NCI-H2081 treated with DMSO at 0.1 percent for 48 hours (cell line): ENCODE data around the gene ITGBL1.

Experiments
- DNase-seq: peaks from one replicate; lab custom pipeline; 2025; lab: John Stamatoyannopoulos, UW

ITGBL1 gene

GRCh38 chr13:101627556-101627943 lies 175.1 kb downstream of the ITGBL1 start:
- no peak for DNase-seq

- no peak for DNase-seq
Observed at GRCh38 chr13:101628900-101629299, 176.4 kb downstream of the ITGBL1 start.

- DNase-seq: no peak
Observed at GRCh38 chr13:101631395-101631794, 178.9 kb downstream of the ITGBL1 start.

DNA sequence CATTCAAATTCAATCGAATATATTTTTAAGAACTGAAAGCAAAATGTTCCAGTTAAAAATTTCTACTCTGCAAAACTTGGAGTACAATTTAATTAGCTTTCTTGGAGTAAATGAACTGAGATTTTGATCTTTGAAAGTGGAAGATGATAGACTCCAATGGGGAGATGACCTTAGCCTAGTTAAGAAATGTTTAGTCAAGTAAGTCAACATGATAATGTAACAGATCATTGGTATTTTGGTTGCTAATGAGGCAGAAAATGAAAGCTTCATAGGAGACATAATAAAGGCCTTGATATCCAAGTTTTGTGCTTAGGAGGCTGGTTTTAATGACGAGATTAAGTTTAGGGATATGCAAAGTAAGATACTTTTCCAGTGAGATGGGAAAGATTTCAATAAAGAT lies 181.7 kb downstream of the ITGBL1 start:
- no peak for DNase-seq

DNA sequence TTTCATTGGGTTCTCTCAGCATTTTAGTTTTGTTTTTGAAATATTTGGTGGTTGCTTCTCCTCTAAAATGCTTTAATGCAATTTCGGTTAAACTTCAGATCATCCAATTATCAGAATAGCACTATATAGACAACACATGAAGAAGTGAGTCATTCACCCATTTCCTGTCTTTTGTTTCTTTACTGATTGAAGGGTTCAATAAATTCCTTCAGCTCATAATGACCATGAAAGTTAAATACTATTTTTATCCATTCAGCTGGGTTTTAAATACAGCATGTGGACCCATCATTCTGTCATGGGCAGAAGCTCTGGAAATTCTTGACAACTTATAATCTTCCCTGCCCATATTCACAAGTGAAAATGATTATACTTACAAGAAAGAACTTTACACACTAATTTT lies 187.2 kb downstream of the ITGBL1 start:
- no peak for DNase-seq

- DNase-seq: no peak
Observed at GRCh38 chr13:101640788-101641400, 188.4 kb downstream of the ITGBL1 start.

DNA sequence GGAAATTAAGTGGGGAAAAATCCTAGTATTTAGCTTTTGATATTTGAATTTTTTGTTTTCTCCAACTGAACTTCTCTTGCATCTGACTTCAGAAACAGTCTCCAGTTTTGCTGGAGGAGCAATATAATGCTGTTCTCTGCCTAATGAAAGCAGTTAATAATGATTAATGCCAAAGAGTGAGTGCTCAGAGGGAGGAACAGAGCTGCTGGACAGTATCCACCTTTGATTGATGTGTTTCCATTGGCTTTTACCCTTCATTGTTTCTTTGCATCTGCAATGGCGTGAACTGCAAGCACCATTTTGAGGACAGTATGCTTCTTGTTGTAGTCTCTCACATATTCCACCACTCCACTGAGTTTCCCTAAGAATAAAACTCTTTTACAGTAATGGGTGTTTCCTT lies 193.4 kb downstream of the ITGBL1 start:
- no peak for DNase-seq

DNA sequence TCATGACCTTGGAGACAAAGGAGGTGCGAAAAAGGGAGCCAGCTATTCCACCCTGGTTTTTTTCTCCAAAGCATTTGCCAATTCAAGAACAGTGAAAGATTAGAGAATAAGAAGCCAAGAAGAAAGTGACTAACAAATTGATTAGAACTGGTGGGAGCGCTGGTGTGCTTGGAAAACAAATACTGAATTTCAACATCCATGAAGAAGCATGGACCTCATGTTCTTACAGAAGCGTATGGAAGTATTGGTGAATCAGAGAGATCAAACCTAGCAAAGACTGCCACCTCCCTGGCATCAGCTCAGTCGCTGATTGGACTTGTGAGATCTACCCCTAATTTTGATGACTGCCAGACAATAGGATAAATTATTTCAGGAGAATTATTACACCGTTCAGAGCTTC lies 195.3 kb downstream of the ITGBL1 start:
- DNase-seq: no peak

DNA sequence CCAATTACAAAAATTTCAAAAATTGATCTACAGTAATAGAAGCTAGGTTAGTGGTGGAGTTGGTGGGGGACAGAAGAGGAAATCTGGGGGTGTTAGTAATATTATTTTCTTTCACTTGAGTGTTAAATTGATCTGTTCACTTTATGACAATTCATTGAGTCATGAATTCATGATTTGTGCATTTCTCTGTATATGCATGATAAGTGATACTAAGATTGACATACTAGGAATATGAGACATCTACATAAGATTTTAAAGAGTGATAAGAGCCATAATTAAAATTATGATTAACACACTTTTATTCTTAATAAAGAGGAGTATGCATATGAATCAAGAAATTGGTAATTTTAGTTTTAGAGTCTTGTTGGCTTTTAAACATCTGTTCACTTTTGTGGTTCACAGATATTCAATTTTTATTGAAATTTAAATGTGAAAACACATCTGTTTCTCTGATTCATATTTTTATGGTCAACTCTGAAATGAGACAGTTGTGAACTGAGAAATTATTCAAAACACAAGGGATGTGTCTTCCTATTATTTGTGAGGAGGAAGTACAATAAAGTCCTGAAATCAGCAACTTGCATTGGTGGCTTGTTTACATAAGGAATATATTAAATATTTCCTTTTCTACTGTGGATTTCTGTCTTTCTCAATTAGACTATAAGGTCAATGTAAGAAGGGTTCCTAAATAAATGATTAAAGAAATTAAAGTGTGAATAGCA lies 196.5 kb downstream of the ITGBL1 start:
- DNase-seq: no peak

- no peak for DNase-seq
Observed at GRCh38 chr13:101649488-101650126, 197.1 kb downstream of the ITGBL1 start.

GRCh38 chr13:101654883-101655282 lies 202.4 kb downstream of the ITGBL1 start:
- no peak for DNase-seq

GRCh38 chr13:101655435-101655834 lies 203.0 kb downstream of the ITGBL1 start:
- no peak for DNase-seq

DNA sequence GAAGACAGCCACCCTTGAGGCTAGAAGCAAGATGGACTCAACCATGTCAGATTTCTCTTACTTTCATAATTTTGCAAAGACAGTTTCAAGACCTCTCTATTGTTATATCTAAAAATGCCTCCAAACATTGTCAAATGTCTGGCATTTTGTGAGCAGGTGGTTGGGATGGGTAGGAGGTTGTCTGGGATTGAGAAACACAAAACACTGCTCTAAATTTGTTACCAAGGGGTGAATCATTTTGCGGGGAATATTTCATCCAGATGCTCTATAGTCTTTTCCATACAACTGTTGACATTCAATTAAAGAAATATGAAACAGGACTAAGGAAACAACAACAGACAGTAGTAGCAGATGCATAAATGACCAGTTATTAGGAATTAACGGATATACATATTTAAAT lies 208.2 kb downstream of the ITGBL1 start:
- no peak for DNase-seq

GRCh38 chr13:101661839-101662238 lies 209.4 kb downstream of the ITGBL1 start:
- no peak for DNase-seq

GRCh38 chr13:101673360-101674105 lies 221.1 kb downstream of the ITGBL1 start:
- no peak for DNase-seq

DNA sequence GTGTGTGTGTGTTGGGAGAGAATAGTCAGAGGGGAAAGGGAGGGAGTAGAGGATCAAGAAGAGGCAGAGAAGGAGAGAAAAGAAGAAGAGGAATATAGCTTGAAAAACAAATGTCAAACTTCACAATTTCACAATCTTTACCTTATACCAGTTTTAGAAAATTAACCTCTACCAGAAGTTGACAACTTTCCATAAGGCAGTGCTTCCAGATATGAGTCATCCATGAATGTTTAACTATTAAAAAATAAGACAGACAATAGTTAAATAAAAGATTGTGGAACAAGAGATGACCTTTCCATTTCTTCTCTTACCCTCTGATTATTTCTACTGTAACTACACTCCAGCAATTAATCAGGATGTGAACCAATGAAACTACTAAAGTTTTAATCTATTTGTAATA lies 229.4 kb downstream of the ITGBL1 start:
- DNase-seq: no peak

DNA sequence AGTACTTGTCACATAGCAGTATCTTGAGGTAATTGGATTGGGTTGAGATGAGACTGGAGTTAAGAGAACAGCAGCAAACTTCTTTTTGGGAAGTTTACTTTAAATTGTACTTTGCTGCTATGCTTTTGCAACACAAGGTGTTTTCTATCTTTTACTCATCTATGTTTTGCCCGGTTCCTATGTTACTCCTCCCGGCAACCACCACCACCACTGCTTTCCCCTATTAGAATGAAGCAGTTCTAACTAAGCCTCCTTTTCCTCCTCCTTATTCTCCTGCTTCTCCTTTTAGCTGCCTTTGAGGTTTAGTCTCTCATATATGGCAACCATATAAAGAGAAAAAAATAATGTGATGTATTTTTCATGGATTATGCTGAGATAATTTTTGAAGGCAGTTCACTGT lies 233.5 kb downstream of the ITGBL1 start:
- DNase-seq: no peak

- DNase-seq: peak; percentile 29
Observed at GRCh38 chr13:101690871-101691270, 238.4 kb downstream of the ITGBL1 start.

GRCh38 chr13:101691341-101691860 lies 238.9 kb downstream of the ITGBL1 start:
- no peak for DNase-seq

GRCh38 chr13:101695870-101696516 lies 243.5 kb downstream of the ITGBL1 start:
- no peak for DNase-seq

DNA sequence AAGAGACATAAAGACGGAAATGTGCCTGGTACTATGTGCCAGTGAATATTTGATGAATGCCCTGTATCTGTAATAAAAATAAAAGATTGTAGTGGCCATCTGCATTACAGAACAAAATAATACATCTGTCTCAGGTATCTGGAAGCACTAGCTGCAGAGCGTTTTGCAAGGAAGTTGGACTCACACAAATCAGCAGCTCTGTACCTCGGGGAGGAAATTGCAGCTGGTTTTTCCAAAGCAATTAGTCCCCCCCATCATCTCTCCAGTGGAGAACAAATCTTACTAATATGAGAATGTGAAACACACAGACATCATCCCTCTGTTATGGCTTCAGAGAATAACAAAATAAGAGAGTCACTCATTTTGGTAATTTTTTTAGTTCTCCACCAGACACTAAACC lies 245.3 kb downstream of the ITGBL1 start:
- no peak for DNase-seq

DNA sequence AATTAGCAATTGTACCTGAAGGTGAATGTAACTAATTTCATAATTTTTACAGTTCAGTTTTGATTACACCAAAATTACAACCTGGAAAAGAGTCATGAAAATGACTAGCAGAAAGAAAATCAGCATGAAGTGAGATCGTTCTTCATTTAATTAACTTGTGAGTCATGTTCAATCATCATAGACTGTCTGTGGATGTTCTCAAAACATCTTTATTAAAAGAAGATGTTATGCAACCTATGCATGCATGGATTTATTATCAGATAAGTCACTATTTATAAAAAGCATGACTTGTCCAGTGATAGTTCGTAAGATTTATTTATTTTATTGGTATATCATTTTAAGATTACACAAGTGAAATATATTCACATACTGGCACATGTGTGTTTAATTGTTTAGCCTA lies 245.9 kb downstream of the ITGBL1 start:
- DNase-seq: no peak
